Keratinocyte (primary cell): Measurements from ENCODE around the gene ARMC9.

Source experiments
- CTCF ChIP-seq, 3 experiments: IDR thresholded peaks in 1 of 3; conservative IDR thresholded peaks in 1 of 3; optimal IDR thresholded peaks in 1 of 3; 2 replicates in 2 of 3; 3 replicates in 1 of 3; pipeline versions ENCODE3 to v1.5.1; 2011; ENCODE audit warnings: low read length in 3 of 3, mild to moderate bottlenecking in 3 of 3, moderate library complexity in 2 of 3, control low read depth in 1 of 3, inconsistent platforms in 1 of 3; ENCODE audit not compliant: insufficient read depth in 2 of 3; ENCODE audit errors: extremely low read depth in 1 of 3
- EZH2 ChIP-seq: IDR thresholded peaks from one replicate; pipeline ENCODE4 v1.6.1; 2012; ENCODE audit warnings: inconsistent platforms, mild to moderate bottlenecking, low read length, moderate library complexity

GRCh38 chr2:231191896-231192872, 6.2 kb upstream of the ARMC9 start:
- TF ChIP-seq CTCF (optimal IDR thresholded peaks at IDR 0.05 in 1 of 3, IDR thresholded peaks at IDR 0.05 in 1 of 3, conservative IDR thresholded peaks at IDR 0.05 in 1 of 3; ENCODE audit: extremely low read depth in 1 of 3, insufficient read depth in 2 of 3, low read length in 3 of 3): peak in 1 of 3 experiments; percentile 1
- TF ChIP-seq EZH2: no peak
